HG02973 (cell line): ENCODE data around the gene MED8.
"Not testable (repeated sequence)": the region's sequence is repeated elsewhere in the genome, so short reads cannot be mapped to it uniquely, and the experiment has no call there.

Experiments used
- ATAC-seq: cut with Tn5 transposase; IDR thresholded peaks from one replicate; pipeline ENCODE4 v1.9.1; 2021; ENCODE audit warnings: moderate library complexity; ENCODE audit not compliant: unreplicated experiment

The MED8 gene

GRCh38 chr1:43421976-43422750, 32.6 kb upstream of the MED8 start:
- no peak for ATAC-seq

- no peak for ATAC-seq
These were observed 31.8 kb upstream of the MED8 start for GRCh38 chr1:43421396-43421795.

- ATAC-seq = no peak
These were observed 31.3 kb upstream of the MED8 start for GRCh38 chr1:43420874-43421273.

- ATAC-seq = no peak
These were observed 30.2 kb upstream of the MED8 start for GRCh38 chr1:43419627-43420425.

- ATAC-seq = no peak
These were observed 29.3 kb upstream of the MED8 start for GRCh38 chr1:43418858-43419257.

- ATAC-seq = no peak
These were observed 26.3 kb upstream of the MED8 start for GRCh38 chr1:43415901-43416300.

- ATAC-seq = no peak
These were observed 25.1 kb upstream of the MED8 start for GRCh38 chr1:43414634-43415223.

- ATAC-seq = not testable (repeated sequence)
These were observed 23.8 kb upstream of the MED8 start for GRCh38 chr1:43413426-43413825.

- no peak for ATAC-seq
These were observed 21.0 kb upstream of the MED8 start for GRCh38 chr1:43410571-43410970.

GRCh38 chr1:43405876-43406234, 16.3 kb upstream of the MED8 start:
- ATAC-seq = no peak

GRCh38 chr1:43405219-43405875, 15.7 kb upstream of the MED8 start:
- no peak for ATAC-seq

- ATAC-seq = no peak
These were observed 14.8 kb upstream of the MED8 start for GRCh38 chr1:43404353-43404752.

GRCh38 chr1:43402089-43402865, 12.7 kb upstream of the MED8 start:
- ATAC-seq = no peak

GRCh38 chr1:43400441-43400840, 10.8 kb upstream of the MED8 start:
- ATAC-seq = not testable (repeated sequence)

- ATAC-seq = no peak
These were observed 8.6 kb upstream of the MED8 start for GRCh38 chr1:43398227-43398626.

GRCh38 chr1:43396059-43396458, 6.5 kb upstream of the MED8 start:
- ATAC-seq = no peak

- ATAC-seq = no peak
These were observed 5.9 kb upstream of the MED8 start for GRCh38 chr1:43395523-43395922.

- ATAC-seq = no peak
These were observed 3.1 kb upstream of the MED8 start for GRCh38 chr1:43392702-43393101.

GRCh38 chr1:43388613-43389012, 987 bp downstream of the MED8 start:
- ATAC-seq = no peak

- no peak for ATAC-seq
These were observed 1.5 kb downstream of the MED8 start for GRCh38 chr1:43387976-43388599.
